Ascending aorta (tissue), 2 donors: Measurements from ENCODE around the gene LBP. TPM values are rescaled to one million over a fixed set of nuclear protein-coding genes. Genes with fewer than 3 reads are reported as not detected.

Source experiments
- DNase-seq, 2 donors: peaks; one replicate each; pipeline ENCODE4 v3.0.0-alpha.2; 2019; ENCODE audit warnings: low spot score in 2 of 2
- H3K27ac ChIP-seq, 2 donors: fragments of 200-600 bp; sonication (generic); one replicate each; pipeline ENCODE4 v1.5.1; 2016 to 2017; ENCODE audit warnings: mild to moderate bottlenecking in 1 of 2
- H3K27me3 ChIP-seq: fragments of 200-600 bp; sonication (generic); one replicate; pipeline ENCODE4 v1.5.1; 2017
- H3K36me3 ChIP-seq, 2 donors: fragments of 200-600 bp; sonication (generic); one replicate each; pipeline ENCODE4 v1.5.1; 2016
- H3K4me1 ChIP-seq, 2 donors: fragments of 200-600 bp; sonication (generic); one replicate each; pipeline ENCODE4 v1.5.1; 2016 to 2017; ENCODE audit warnings: mild to moderate bottlenecking in 1 of 2
- H3K4me3 ChIP-seq, 2 donors: fragments of 200-600 bp; sonication (generic); one replicate each; pipeline ENCODE4 v1.5.1; 2016 to 2017; ENCODE audit warnings: mild to moderate bottlenecking in 1 of 2
- H3K9me3 ChIP-seq, 2 donors: fragments of 200-600 bp; sonication (generic); one replicate each; pipeline ENCODE4 v1.5.1; 2016
- intact Hi-C: fragments of 100-400 bp; cut with DNase I; formaldehyde crosslinking; loops from one replicate; pipeline ENCODE4 v1.15.1; 2023
- total RNA-seq: library from RNA; depleted of rRNA; stranded (reverse); fragments of >200 nt; gene quantifications from one replicate; pipeline ENCODE4 v1.1.0, GENCODE V29; 2016
- TF ChIP-seq, protein P1 (sequence below), 3 experiments: fragments of 200-600 bp in 2 of 3; fragments of 450-650 bp in 1 of 3; sonication (generic) in 2 of 3; IDR thresholded peaks; one replicate each; pipeline ENCODE4 v1.5.1; 2016 to 2019; ENCODE audit warnings: antibody characterized with exemption in 3 of 3, mild to moderate bottlenecking in 1 of 3, moderate library complexity in 1 of 3

The LBP gene
- total RNA-seq, 1 donor from 2014 or later, result 18.8 TPM

DNA sequence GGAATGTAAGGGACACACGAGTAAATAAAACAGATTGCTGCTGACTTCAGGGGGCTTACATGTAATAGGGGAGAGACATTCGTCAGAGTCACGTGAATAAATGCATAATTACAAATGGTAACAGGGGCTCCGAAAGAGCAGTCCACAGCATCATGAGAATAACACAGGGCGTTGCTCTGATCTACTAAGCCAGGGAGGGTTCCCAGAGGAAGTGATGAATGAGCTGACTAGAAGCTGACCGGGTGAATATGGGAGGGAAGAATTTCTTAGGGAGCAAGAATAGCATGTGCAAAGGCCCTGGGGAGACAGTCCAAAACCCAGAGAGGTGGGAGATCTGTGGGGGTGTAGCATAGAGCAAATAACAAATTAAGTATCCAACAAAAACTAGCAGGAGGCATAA lies 39.9 kb upstream of the LBP start:
- no peaks in the 10 kb centered on the region for H3K9me3 ChIP-seq
- TF ChIP-seq, protein P1, sequence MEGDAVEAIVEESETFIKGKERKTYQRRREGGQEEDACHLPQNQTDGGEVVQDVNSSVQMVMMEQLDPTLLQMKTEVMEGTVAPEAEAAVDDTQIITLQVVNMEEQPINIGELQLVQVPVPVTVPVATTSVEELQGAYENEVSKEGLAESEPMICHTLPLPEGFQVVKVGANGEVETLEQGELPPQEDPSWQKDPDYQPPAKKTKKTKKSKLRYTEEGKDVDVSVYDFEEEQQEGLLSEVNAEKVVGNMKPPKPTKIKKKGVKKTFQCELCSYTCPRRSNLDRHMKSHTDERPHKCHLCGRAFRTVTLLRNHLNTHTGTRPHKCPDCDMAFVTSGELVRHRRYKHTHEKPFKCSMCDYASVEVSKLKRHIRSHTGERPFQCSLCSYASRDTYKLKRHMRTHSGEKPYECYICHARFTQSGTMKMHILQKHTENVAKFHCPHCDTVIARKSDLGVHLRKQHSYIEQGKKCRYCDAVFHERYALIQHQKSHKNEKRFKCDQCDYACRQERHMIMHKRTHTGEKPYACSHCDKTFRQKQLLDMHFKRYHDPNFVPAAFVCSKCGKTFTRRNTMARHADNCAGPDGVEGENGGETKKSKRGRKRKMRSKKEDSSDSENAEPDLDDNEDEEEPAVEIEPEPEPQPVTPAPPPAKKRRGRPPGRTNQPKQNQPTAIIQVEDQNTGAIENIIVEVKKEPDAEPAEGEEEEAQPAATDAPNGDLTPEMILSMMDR (IDR thresholded peaks at IDR 0.05), result no peak
- no peak for DNase-seq
- no peaks in the 10 kb centered on the region for H3K36me3 ChIP-seq
- no peaks in the 10 kb centered on the region for H3K4me1 ChIP-seq
- H3K4me3 ChIP-seq, result no peak overlapping the region
- H3K27ac ChIP-seq, result no peak overlapping the region
- no peaks in the 10 kb centered on the region for H3K27me3 ChIP-seq
- intact Hi-C loops, result no loop called here

DNA sequence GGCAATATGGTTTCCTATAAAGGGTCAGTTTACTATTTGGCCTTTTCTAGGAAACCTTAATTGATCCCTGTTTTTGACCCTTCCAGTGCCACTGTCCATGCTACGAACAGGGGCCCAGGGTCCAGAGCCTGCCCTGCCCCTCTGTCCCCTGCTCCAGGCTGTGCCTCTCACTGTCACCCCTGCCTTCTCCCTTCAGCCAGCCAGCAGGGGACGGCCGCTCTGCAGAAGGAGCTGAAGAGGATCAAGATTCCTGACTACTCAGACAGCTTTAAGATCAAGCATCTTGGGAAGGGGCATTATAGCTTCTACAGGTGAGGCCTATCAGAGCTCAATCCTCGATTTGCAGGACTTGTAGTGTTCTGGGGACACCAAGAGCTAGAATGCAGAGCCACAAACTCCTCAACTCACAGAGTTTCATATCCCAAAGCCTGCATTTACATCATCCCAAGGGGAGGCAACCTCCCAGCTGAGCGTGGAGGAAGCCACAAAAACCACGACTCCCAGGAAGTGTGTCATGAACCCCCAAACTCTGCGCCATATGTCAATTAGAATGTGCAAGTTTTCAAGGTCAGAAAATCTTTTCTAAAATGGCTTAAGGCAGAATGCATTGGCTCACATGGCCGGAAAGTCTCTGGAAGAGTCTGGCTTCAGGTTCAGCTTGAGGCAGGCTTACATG lies 38.8 kb upstream of the LBP start:
- intact Hi-C loops, result no loop called here
- no peaks in the 10 kb centered on the region for H3K9me3 ChIP-seq
- H3K4me3 ChIP-seq, result no peak overlapping the region
- H3K27ac ChIP-seq, result no peak overlapping the region
- H3K36me3 ChIP-seq, result no peaks in the 10 kb centered on the region
- TF ChIP-seq, protein P1 (IDR thresholded peaks at IDR 0.05), result no peak
- DNase-seq, result no peak
- H3K27me3 ChIP-seq, result no peaks in the 10 kb centered on the region
- no peaks in the 10 kb centered on the region for H3K4me1 ChIP-seq

DNA sequence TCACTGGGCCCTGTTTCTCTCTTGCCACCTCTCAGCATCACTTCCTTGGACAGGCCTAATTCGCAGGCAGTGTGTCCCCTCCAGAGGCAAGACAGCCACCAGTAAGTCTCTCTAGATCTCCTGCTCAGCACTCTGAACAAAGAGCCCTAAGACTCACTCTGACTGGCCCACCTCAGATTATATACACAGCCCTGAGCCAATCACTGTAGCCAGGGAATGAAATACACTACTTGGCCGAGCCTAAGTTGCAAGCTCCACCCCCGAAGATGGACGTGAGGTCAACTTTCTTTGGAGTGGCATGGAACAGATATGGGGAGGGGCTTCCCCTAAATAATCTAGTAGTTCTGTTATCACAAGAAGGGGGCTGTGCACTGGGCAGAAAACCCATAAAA lies 38.2 kb upstream of the LBP start:
- Histone ChIP-seq H3K4me3 (no peak overlapping the region), H3K4me1 (no peaks in the 10 kb centered on the region), H3K27ac (no peak overlapping the region), H3K9me3 (no peaks in the 10 kb centered on the region), H3K36me3 (no peaks in the 10 kb centered on the region), H3K27me3 (no peaks in the 10 kb centered on the region)
- intact Hi-C loops, result no loop called here
- no peak for DNase-seq
- TF ChIP-seq, protein P1 (IDR thresholded peaks at IDR 0.05), result no peak

DNA sequence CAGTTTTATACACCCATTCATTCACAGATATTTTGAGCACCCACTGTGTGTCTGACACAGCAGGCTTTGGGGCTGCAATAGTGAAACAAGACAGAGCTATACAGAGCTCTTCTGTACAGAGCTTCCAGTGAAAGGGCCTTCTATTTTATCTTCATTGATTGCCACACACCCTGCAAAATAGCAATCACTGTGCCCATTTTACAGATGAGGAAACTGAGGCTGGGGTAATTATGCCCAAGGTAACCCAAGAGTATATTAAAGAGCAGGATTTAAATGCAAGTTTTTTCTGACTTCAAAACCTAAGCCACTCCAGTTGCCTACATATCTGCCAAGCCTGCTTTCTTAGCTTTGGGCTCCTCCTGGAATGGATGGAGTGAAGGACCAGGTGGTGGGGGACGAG lies 37.8 kb upstream of the LBP start:
- Histone ChIP-seq H3K4me3 (no peak overlapping the region), H3K4me1 (no peaks in the 10 kb centered on the region), H3K27ac (no peak overlapping the region), H3K36me3 (no peaks in the 10 kb centered on the region), H3K9me3 (no peaks in the 10 kb centered on the region), H3K27me3 (no peaks in the 10 kb centered on the region)
- intact Hi-C loops, result no loop called here
- no peak for DNase-seq
- TF ChIP-seq, protein P1 (IDR thresholded peaks at IDR 0.05), result no peak

DNA sequence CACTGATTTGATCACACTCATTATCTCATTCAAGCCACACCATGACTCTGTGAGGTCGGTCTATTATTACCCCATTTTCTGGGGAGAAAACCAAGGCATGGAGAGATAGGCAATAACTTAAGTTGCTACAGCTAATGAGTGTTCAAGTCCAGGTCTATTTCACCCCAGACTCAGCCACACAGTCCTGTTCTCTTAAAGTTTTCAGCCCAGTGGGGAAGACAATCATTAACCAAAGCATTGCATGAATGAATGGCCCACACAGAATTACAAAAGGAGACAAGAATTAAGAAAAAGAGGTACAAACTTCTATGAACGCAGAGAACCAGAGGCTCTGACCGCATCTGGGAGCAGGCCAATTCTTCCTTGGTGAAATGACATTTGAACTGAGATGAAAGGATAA lies 35.2 kb upstream of the LBP start:
- Histone ChIP-seq H3K4me1 (no peaks in the 10 kb centered on the region), H3K36me3 (no peaks in the 10 kb centered on the region), H3K27ac (no peak overlapping the region), H3K27me3 (no peaks in the 10 kb centered on the region), H3K4me3 (no peak overlapping the region), H3K9me3 (no peaks in the 10 kb centered on the region)
- no peak for DNase-seq
- TF ChIP-seq, protein P1 (IDR thresholded peaks at IDR 0.05), result no peak
- intact Hi-C loops, result no loop called here

DNA sequence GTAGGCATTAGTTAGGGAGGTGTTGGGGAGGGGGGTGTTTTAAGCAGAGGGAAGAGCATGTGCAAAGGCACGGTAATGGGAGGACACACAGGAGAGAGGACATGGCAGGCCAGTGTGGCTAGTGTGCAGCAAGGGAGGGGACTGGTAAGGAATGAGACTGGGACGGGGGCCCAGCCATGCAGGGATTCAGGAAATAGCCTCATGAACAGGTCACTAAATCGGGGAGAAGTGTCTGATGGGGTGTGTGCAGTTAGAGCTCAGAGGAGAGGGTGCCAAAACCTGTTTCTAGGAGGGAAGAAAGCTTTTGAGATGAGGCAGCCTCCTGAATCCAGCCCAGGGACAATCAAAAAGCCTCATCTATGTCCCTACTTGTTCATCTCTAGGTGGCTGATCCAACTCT lies 34.8 kb upstream of the LBP start:
- DNase-seq, result no peak
- Histone ChIP-seq H3K36me3 (no peaks in the 10 kb centered on the region), H3K9me3 (no peaks in the 10 kb centered on the region), H3K27ac (no peak overlapping the region), H3K27me3 (no peaks in the 10 kb centered on the region), H3K4me1 (no peaks in the 10 kb centered on the region), H3K4me3 (no peak overlapping the region)
- intact Hi-C loops, result no loop called here
- TF ChIP-seq, protein P1 (IDR thresholded peaks at IDR 0.05), result no peak
